Spleen (tissue), 7 donors: Measurements from ENCODE around the gene TCF19.

Experiments
- CTCF ChIP-seq, 11 experiments: fragments of 200-600 bp in 7 of 11; fragments of 450-650 bp in 4 of 11; sonication (generic) in 4 of 11; IDR thresholded peaks in 8 of 11; conservative IDR thresholded peaks in 3 of 11; 1 replicate in 7 of 11; 2 replicates in 4 of 11; pipeline versions ENCODE4 v1.4.0 to v1.8.0; 2016 to 2021; ENCODE audit warnings: antibody characterized with exemption in 11 of 11, inconsistent platforms in 4 of 11, mild to moderate bottlenecking in 1 of 11
- POLR2A ChIP-seq, 3 donors: fragments of 450-650 bp; IDR thresholded peaks; one replicate each; pipeline ENCODE4 v1.5.1; 2017; ENCODE audit warnings: antibody characterized with exemption in 3 of 3, mild to moderate bottlenecking in 1 of 3
- POLR2AphosphoS5 ChIP-seq, 3 donors: sonication (generic); formaldehyde crosslinking; IDR thresholded peaks; one replicate each; pipeline ENCODE4 v1.5.1; 2017; ENCODE audit warnings: antibody characterized with exemption in 3 of 3
- donor health status: DM: no; HTN: no; CAD: no; lungs with moderate emphysema.
- donor health status: DM: no; HTN: no; CAD: no.
- donor health status: DM: no; HTN: no; CAD: no.

GRCh38 chr6:31149827-31150447 lies 8.5 kb upstream of the TCF19 start:
- TF ChIP-seq CTCF (IDR thresholded peaks at IDR 0.05 in 8 of 11, conservative IDR thresholded peaks at IDR 0.05 in 3 of 11) (no peak), POLR2A (IDR thresholded peaks at IDR 0.05) (no peak), POLR2AphosphoS5 (IDR thresholded peaks at IDR 0.05) (no peak)
